ENCODE results near the gene ZNF140.

GRCh38 chr12:133105620-133106019 is 24.9 kb downstream of the ZNF140 start:
- no peak for TF ChIP-seq CTCF (IDR thresholded peaks at IDR 0.05)
- no peak for TF ChIP-seq POLR2A (IDR thresholded peaks at IDR 0.05)
- no peak for TF ChIP-seq EP300 (IDR thresholded peaks at IDR 0.05)
